ENCODE data around the gene LTBP1. TPM values are rescaled to one million over a fixed set of nuclear protein-coding genes. Genes with fewer than 3 reads are reported as not detected.

Gene LTBP1
- total and polyA plus RNA-seq, 10 of the 15 experiments (the other 5 are each of a cell fraction or from before 2014, with no cell fraction given), result 0.01 to 0.28 (median 0.12) TPM; not detected in 2

- CTCF ChIA-PET, result interaction anchor here (0.5 to 0.6 kb wide), 2 partner anchors 51 to 409 kb away, joined by 3 read pairs; no protein-coding TSS in a partner anchor
- no peak for TF ChIP-seq IRF4 (IDR thresholded peaks at IDR 0.05; ENCODE audit: low read depth, low read length)
- TF ChIP-seq KLF5 (IDR thresholded peaks at IDR 0.05; ENCODE audit: partially characterized antibody), result no peak
- no peak for TF ChIP-seq JUNB (IDR thresholded peaks at IDR 0.05)
- no peak for TF ChIP-seq JUND (IDR thresholded peaks at IDR 0.05; ENCODE audit: low read depth, low read length)
- TF ChIP-seq ZNF687 (IDR thresholded peaks at IDR 0.05), result no peak
- TF ChIP-seq EED (IDR thresholded peaks at IDR 0.05; ENCODE audit: low read depth), result no peak
- no peak for TF ChIP-seq ASH2L (IDR thresholded peaks at IDR 0.05; ENCODE audit: borderline replicate concordance, low read depth)
- TF ChIP-seq PBX3 (IDR thresholded peaks at IDR 0.05; ENCODE audit: insufficient replicate concordance, low read depth, low read length), result no peak
- no peak for TF ChIP-seq BHLHE40 (IDR thresholded peaks at IDR 0.05; ENCODE audit: borderline replicate concordance in 1 of 2, low read depth in 2 of 2, low read length in 1 of 2)
- no peak for TF ChIP-seq SPI1 (IDR thresholded peaks at IDR 0.05; ENCODE audit: borderline replicate concordance, insufficient read depth, low read depth, low read length)
- no peak for TF ChIP-seq SKIL (IDR thresholded peaks at IDR 0.05; ENCODE audit: low read depth, poor library complexity, severe bottlenecking)
- no peak for TF ChIP-seq ZNF384 (IDR thresholded peaks at IDR 0.05; ENCODE audit: borderline replicate concordance, low read depth, low read length)
- TF ChIP-seq ELK1 (IDR thresholded peaks at IDR 0.05; ENCODE audit: low read depth, low read length), result no peak
- no peak for TF ChIP-seq NR2C2 (IDR thresholded peaks at IDR 0.05; ENCODE audit: borderline replicate concordance, control insufficient read depth, insufficient read length, low read depth)
- no peak for TF ChIP-seq ZNF217 (IDR thresholded peaks at IDR 0.05)
- no peak for TF ChIP-seq TCF12 (IDR thresholded peaks at IDR 0.05; ENCODE audit: low read depth, low read length)
- TF ChIP-seq NFIC (IDR thresholded peaks at IDR 0.05; ENCODE audit: low read depth, low read length), result no peak
Measured at GRCh38 chr2:33144243-33144642, 197.5 kb downstream of the LTBP1 start.

More at GRCh38 chr2:33144243-33144642, 197.5 kb downstream of the LTBP1 start:
- ChIA-PET POLR2A (interaction anchor here (0.7 kb wide), 1 partner anchor 87 kb away, joined by 6 read pairs; no protein-coding TSS in a partner anchor), RAD21 (ENCODE audit: unreplicated experiment) (no interaction called here), SMC1A (ENCODE audit: uncharacterized antibody, unreplicated experiment) (no interaction called here)
- Histone ChIP-seq H3K4me1 (ENCODE audit: control insufficient read depth, insufficient read depth, low read length) (no peaks in the 10 kb centered on the region), H3K4me2 (ENCODE audit: control insufficient read depth, insufficient read depth) (no peak overlapping the region), H3K36me3 (ENCODE audit: control insufficient read depth in 2 of 2, insufficient read depth in 2 of 2, low read length in 1 of 2) (no peaks in the 10 kb centered on the region), H3K9me3 (replicated peaks; ENCODE audit: control insufficient read depth, insufficient read depth, low read length) (no peaks in the 10 kb centered on the region), H2AFZ (ENCODE audit: control insufficient read depth, low read depth, low read length) (no peak overlapping the region), H3K27me3 (replicated peaks in 1 of 2; ENCODE audit: control insufficient read depth in 2 of 2, insufficient read depth in 2 of 2, low read length in 1 of 2) (0 out of 4 replicates have a peak, but pooled peaks cover 0 to 5% of the 10 kb centered on the region in 2 experiments), H3K4me3 (no peak overlapping the region), H4K20me1 (ENCODE audit: control insufficient read depth, insufficient read depth) (no peaks in the 10 kb centered on the region), H3K27ac (ENCODE audit: control insufficient read depth, insufficient read depth) (no peak overlapping the region), H3K9ac (ENCODE audit: control insufficient read depth, insufficient read depth, low read length) (no peak overlapping the region), H3K79me2 (ENCODE audit: control insufficient read depth, insufficient read depth, low read length) (no peaks in the 10 kb centered on the region)
- intact Hi-C loops (cut with micrococcal nuclease; ENCODE audit: unreplicated experiment), result no loop called here
- in situ Hi-C loops (cut with MboI), result no loop called here
- FAIRE-seq (no peak), ATAC-seq (no peak), DNase-seq (ENCODE audit: low read depth, low spot score) (no peak)
- no TSS peak for BruUV-seq (replicated peaks)
- 31% methylated on average over 3 of the region's 3 CpGs for WGBS (ENCODE audit: insufficient coverage, insufficient replicate concordance, low lambda C conversion rate, missing lambda C conversion rate)

All from GM12878 (cell line).